PC-9 (cell line): ENCODE measurements around the gene ARHGAP6.

Source experiments
- CTCF ChIP-seq: fragments of 200-600 bp; sonication (generic); conservative IDR thresholded peaks from 2 replicates; pipeline ENCODE4 v1.6.1; 2017; ENCODE audit warnings: mixed run types, antibody characterized with exemption, mild to moderate bottlenecking, moderate library complexity
- EZH2 ChIP-seq: fragments of 200-600 bp; sonication (generic); IDR thresholded peaks from 2 replicates; pipeline ENCODE4 v1.8.0; 2017; ENCODE audit warnings: antibody characterized with exemption, low read depth

GRCh38 chrX:11381464-11381863 is 284.3 kb downstream of the ARHGAP6 start:
- TF ChIP-seq CTCF, result peak; percentile 63
- TF ChIP-seq EZH2, result no peak
